GM12874 (cell line): Measurements from ENCODE around the gene IRF3.
A peak's percentile ranks its signal among the peaks of the same experiment; 100 is the strongest.

Experiments
- CTCF ChIP-seq: IDR thresholded peaks from 2 replicates; pipeline ENCODE4 v1.5.1; 2011; ENCODE audit warnings: low read depth, mild to moderate bottlenecking, control low read depth, low read length, moderate library complexity; ENCODE audit not compliant: insufficient read depth

IRF3 gene

GRCh38 chr19:49676136-49676783 lies 10.6 kb upstream of the IRF3 start:
- TF ChIP-seq CTCF, result no peak

- TF ChIP-seq CTCF, result peak; percentile 97
These were observed 6.7 kb upstream of the IRF3 start for GRCh38 chr19:49672131-49672919.

GRCh38 chr19:49669516-49669915 lies 3.9 kb upstream of the IRF3 start:
- TF ChIP-seq CTCF, result no peak

- TF ChIP-seq CTCF, result no peak
These were observed 1.8 kb upstream of the IRF3 start for GRCh38 chr19:49667473-49667872.

GRCh38 chr19:49666120-49666444 lies 425 bp upstream of the IRF3 start:
- no peak for TF ChIP-seq CTCF

- TF ChIP-seq CTCF, result no peak
These were observed 664 bp downstream of the IRF3 start for GRCh38 chr19:49665036-49665350.

- TF ChIP-seq CTCF, result no peak
These were observed 1.3 kb downstream of the IRF3 start for GRCh38 chr19:49664171-49665035.
